GM19468 (cell line): ENCODE data around the gene CPZ.
"Not testable (repeated sequence)": the region's sequence is repeated elsewhere in the genome, so short reads cannot be mapped to it uniquely, and the experiment has no call there.

ENCODE experiments used
- ATAC-seq: cut with Tn5 transposase; IDR thresholded peaks from one replicate; pipeline ENCODE4 v1.9.1; 2021; ENCODE audit warnings: mild to moderate bottlenecking, moderate library complexity, moderate number of reproducible peaks; ENCODE audit not compliant: unreplicated experiment; ENCODE audit errors: extremely low read depth

Gene CPZ

DNA sequence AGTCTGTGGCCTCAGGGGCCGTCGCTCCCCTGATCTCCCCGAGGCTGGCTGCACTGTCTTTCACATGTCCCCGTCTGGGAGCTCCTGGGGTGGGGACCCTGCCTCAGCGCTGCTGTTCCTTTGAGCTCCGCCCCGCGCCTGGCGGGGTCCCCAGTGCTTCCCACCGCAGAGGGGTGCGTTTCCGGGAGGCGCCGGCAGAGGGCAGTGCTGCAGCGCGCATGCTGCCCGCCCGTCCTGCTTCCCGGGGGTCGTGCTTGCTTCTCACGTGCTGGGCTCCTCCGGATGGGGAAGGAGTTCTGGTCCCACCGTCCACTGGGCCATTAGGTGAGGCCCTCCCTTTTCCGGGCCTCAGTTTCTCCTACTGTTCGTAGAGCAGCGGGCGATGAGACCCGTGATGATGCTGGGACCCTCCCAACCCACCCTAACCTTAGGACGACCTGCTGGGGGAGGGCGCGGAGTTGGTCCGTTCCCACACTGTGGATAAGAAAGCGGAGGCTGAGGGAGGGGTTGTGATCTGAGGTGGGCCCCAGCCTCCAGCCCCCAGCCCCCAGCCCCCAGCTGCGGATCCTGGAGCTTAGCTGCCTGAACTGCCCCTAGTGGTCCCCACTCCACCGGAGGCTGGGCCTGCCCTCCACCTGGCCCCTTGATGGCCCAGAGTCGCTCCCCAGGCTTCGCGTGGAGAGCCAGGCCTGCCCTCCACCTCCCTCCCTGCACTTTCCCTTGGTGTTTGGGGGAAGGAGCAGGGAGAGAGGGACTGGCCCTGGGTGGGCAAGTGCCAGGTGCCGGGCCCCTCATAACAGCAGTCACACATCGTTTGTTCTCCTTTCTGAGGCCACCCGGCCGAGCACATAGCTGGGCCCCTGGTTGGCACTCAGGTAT is 15.3 kb downstream of the CPZ start:
- no peak for ATAC-seq

DNA sequence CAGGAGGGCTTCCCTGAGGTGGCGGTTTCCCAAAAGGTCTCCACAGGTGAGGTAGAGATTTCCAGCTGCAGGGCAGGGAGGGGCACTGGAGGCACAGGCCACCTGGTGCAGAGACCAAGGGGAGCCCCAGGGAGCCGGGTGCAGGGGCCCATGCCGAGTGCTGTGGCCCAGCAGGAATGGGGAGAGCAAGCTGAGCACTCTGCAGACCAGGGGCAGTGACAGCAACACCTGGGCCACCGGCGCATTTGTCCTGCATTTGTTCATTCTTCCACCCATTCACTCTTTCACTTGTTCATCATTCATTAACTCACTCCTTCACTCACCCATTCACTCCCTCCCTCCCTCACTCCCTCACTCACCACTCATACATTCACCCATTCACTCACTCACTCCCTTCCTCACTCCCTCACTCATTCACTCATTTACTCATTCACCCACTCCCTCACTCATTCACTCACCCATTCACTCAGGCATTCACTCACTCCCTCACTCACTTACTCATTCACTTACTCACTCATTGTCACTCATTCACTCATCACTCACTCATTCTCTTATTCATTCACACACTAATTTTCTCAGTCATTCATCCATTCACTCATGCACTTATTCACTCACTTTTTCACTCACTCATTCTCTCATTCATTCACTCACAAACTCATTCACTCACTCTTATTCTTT is 16.3 kb downstream of the CPZ start:
- no peak for ATAC-seq

DNA sequence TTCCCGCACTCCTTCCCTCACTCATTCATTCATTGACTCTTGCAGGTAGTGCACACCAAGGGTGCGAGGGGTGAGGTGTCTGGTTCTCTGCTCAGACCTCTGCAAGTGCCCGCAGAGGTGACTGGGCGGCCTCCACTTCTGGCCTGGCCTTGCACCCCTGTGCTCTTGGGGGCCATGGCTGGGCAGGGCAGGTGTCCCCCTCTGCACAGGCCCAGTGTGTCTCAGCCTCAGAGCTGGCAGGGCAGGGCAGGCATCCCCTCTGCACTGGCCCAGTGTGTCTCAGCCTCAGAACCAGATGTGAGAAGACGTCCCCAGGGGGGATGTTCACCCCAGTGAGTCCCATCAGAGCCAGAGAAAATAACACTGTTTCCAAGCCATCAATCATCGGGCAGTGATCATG is 16.8 kb downstream of the CPZ start:
- ATAC-seq, result no peak

DNA sequence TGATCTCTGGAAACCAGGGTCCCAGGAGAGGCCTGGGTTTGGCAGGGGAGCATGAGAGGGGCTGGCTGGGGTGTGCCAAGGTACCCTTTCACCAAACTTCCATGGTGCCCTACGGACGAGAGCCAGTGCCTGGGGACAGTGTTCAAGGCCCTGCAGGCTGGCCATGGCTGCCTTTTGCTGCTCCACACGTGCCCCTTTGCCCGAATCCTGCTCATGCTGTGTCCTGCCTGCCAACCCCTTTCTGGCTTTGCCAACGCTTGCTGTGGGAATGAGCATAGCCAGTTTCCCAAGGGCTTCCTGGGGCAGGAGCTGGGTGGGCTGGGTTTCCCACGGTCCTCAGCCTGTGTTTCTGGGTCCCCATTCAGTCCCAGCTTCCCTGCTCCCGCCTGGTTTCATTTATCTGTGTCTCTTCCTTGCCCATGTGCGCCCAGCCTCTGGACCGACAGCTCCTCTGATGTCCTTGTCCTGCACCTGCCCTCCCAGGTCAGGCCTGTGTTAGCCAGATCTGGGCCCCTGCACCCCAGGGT is 17.3 kb downstream of the CPZ start:
- no peak for ATAC-seq

DNA sequence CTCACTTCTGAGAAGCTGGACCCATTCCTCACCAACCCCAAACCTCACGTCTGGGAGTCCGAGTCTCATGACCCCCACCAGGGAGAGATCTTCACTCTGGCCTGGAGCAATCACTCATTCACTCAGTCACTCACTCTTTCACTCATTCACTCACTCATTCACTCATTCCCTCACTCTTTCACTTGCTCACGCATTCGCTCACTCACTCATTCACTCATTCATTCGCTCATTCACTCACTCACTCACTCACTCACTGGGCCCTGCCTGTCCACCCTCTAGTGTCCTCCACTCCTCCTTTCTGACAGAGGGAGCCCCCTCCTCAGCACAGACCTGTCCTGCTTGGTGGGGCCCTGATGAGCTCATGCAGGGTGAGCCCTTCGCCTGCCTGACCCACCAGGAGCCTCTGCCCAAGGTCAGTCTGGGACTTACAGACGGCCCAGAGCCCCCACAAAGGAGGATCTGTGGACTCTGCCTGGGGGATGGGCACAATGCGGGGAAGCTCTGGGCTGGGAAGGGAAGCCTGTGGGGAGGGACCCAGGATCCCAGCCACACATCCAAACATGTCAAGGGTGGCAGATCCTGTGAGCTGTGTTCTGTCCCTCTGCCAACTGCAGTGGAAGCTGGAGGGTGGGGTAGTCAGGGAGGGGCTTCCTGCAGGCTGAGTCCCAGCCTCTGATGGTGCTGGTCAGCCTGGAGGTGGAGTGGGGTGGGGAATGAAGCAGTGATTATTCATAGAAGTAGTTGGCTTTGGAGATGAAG is 18.5 kb downstream of the CPZ start:
- no peak for ATAC-seq

DNA sequence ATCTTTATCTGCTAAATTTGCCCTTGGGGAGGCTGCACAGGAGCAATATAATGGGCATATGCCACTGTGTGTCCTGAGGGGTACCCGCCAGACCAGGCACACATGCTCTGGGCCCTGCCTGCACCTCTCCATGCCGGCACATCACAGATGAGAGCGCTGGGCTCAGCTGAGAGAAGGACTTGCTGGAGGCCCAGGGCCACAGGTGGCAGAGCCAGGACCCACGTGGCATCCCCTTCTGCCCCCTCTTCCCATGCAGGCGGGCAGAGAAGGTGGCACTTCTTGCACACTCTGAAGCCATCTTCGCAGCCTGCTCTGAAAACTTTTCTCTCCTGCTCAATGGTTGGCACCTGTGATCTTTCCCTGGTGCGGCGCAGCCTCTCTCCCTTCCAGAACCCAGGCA is 20.1 kb downstream of the CPZ start:
- no peak for ATAC-seq

DNA sequence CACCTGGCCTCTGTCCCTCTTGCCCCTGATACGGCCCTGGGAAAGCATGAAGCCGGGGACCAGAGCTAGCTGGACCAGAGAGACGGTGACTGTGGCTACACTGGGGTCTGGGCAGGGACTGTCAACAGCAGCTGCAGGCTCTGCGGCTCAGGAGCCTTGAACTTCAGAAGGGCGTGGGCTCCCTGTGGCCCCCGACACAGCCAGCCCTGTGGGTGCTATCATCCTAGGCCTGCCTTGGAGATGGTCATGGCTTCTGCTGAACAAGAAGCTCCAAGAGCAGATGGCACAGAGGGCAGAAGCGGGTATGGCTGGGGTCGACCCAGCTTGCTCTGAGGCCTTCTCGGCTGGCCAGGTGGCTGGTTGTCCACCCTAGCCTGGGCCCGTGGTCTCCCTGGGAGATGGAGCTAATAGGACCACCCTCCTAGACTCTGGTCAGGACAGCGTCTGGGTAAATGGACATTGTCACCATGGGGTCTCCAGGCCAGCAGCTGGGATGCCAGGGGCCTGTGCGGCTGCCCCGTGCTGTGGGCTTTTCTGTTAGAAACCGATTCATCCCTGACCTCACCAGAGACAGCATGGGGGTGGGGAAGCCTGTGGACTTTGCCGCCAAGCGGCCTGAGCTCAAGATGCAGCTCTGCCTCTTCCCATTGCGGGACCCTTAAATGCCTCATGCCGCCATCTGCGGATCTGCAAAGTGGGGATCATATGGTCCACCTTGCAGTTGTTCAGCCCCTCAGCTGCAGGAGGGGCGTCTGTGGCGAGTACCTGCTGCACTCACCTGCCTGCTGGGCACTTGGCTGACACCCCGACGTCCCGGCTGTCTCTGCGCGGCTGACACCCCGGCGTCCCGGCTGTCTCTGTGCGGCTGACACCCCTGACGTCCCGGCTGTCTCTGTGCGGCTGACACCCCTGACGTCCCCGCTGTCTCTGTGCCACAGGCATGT is 21.1 kb downstream of the CPZ start:
- ATAC-seq, result no peak

DNA sequence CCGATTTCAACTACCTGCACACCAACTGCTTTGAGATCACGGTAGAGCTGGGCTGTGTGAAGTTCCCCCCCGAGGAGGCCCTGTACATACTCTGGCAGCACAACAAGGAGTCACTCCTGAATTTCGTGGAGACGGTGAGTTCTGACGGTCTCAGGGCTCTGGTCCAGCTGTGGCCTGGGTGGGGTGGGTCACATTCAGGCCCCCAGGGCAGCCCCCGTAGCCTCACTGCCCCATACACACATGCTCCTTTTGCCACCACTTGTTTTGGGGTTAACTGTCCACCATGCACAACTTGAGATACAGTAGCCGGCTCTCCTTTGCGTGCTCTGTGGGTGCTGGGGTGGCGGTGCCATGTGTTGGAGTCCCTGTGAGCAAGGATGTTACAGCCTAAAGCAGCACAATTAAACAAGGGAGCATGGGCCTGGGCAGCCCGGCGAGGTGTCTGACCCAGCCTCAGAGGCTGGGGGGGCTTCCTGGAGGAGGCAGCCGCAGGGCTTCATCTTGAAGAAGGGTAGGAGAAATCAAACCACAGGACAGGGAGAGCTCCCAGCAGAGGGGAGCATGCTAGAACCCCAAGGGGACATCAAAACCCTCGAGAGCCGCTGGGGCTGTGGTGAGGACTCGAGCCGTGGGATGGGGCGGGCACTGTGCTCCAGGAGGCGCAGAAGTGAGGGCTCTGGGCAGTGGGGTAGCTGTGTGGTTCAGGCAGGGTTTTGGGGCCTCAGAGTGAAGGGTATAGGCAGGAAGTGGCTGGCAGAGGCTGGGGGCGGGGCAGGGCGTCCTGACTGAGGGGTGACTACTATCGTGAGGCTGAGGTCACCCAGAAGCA is 22.0 kb downstream of the CPZ start:
- ATAC-seq, result no peak

DNA sequence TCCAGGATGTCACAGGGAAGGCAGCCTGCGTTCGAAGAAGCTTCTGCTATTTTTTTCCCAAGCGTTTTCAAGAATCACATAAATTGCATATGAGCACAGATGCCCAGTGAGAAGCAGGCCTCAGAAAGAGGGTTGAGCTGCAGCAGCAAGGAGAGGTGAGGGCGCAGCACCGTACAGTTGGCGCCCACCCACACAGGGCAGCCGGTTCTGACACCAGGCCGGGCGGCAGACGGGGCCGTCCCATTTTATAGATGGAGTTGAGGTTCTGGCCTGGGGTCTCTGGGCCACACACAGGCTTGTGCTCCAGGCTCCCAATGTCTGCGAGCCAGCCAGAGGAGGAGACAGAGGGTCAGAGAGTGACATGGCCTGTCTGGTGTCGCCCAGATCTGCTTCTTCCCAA is 22.8 kb downstream of the CPZ start:
- no peak for ATAC-seq

DNA sequence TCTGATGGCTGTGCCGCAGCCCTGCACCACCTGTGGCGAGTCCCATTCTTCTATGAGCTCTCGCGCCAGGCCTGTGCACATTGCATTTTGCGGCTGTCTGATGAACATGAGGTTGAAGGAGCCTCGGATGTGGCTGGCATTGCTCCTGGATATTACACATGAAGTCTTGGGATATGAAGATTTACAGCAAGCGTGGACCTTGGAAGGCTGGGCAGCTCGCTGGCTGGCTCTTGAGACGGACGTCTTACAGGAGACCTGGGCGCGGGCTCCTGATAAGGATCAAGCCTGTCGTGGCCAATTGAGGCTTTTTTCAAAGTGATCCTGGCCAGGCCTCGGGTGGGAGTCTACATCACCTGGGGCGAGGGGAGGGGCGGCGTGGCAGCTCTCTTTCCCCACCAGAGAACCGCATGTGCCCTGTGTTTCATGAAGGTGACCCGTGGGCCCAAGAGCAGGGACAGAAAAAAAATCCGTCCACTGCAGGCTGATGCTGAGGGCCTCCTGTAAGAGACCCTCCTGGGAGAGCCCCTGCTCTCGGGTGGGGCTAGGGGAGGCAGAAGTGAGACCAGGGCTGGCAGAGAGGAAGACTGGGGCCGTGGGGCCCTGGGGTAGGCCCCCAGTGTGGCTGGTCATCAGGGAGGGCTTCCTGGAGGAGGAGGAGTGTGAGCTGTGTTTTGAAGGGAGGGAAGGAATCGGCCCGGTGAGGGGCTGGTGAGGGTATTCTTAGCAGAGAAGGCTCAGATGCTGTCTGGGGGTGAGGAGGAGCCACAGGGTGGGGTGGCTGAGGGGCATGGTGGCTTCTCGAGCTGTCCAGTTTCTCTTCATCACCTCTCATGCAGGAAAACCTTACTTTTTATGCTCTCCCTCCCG is 23.6 kb downstream of the CPZ start:
- no peak for ATAC-seq

DNA sequence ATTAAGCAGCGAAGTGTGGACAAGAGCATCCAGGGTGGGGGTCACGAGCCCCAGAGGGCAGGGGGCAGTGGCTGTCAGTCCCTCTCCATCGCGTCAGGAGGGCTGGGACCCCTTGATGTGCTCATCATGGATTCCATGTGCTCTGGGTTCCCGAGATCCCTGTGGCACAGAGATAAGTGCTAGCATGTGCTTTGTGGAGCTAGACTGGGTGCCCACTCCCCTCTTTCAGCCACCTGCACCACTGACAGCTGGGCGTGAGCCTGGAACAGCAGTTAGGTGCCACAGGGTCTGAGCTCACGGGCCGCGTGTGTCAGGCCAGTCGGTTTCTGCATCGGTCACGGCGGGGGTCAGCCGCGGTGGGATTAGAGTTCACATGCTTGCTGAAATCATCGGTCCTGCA is 24.3 kb downstream of the CPZ start:
- no peak for ATAC-seq

DNA sequence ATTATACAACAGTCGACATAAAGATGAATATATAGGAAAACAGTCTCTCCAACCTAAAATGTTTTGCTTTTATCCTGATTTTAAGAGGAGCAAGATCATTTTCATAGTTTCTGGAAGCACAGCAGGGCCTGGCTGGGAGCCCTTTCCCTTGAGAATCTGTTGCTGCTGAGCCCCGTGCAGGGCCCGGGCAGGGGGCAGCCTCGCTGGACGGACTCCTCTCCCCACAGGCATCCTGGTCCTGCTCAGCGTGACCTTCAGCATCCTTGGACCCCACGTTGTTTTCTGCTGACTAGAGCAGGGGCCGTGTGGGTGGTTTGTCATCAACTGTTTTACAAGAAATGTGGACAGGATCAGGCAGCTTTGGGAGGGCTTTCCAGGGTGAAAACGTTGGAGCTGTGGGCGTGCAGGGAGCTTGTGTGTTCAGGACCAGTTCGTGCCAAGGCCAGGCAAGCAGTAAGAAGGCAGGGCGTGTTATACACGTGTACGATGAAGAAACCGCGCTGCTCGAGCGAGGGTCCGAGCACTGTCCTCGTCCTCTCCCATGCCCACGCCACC is 25.0 kb downstream of the CPZ start:
- ATAC-seq, result no peak

DNA sequence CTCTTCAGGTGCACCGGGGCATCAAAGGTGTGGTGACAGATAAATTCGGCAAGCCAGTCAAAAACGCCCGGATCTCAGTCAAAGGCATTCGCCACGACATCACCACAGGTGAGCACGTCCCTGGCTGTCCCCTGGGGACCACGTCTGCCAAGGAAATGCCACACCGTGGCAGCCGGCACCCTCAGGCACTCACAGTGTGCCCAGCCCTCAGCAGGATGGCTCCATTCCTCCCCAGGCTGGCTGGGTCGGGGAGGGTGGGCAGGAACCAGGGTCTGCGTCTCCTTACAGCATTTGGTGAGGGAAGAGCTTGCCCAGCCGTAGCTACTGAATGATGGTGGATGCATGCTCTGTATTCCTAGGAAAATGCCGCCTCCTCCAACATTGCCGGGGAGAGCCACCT is 25.9 kb downstream of the CPZ start:
- no peak for ATAC-seq

DNA sequence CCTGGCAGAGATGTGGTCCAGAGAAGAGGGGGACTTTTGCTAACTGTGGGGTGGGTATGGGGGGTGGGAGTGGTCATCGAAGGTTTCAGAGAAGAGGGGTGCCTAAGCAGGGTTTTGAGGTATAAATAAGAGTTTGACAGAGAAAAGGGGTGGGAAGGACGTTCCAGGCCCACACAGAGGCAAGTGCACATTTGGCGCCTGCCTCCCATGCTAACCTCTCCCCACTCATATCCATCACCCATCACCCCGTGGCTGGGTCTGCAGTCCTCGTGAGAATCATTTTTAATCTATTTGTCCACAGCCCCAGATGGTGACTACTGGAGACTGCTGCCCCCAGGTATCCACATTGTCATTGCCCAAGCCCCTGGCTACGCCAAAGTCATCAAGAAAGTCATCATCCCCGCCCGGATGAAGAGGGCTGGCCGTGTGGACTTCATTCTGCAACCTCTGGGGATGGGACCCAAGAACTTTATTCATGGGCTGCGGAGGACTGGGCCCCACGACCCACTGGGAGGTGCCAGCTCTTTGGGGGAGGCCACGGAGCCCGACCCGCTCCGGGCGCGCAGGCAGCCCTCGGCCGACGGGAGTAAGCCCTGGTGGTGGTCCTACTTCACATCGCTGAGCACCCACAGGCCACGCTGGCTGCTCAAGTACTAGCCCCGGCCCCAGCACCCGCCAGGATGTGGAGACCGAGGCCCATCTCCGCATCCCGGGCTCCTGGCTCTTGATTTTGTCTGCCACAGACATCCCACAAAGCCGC is 26.6 kb downstream of the CPZ start:
- ATAC-seq, result no peak

DNA sequence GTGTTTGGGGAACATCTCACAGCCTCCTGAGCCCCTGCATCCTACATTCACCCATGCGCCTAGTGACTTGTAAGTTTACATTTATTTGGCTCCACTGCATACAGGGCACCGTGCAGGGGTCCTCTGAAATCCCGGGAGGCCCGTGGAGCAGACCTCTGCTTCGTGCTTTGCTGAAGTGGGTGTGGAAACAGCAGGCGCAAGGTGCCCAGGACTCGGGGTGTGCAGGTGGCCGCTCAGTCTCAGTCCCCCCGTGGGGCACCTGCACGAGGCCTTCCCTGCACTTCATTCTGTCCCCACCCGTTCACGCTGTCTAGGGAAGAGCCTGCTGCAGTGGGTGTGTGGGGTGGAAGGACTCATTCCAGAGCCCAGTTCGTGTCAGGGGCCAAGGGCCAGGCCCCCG is 28.6 kb downstream of the CPZ start:
- ATAC-seq, result not testable (repeated sequence)

DNA sequence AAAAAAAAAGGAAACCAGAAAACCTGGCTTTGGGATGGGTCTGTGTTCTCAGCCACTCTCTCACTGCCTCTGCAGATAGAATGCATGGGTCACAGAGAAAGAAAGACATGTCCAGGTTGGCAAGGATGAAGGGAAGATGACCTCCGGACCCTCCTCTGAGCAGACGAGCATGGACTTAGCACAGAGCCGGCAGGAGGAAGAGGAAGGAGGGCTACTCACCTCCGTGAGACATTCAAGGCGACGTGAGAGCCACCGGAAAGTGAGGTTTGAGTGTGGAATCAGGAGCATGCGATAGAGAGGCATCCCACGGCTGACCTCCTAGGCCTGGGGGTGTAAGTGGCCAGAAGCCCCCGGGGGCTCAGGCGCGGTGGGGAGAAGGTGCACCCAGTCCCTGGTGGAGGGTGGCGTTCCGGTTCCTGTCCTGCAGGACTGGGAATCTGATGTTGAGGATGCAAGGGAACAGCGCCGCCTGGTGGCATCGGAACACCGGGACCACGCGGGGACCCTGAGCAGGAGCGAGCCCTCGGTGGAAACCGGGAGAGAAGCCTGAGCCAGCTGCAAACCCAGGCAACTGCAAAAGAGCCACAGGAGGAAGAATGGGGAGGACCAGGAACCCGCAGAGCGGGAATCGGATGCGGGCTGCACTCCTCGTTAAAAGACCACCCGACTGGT is 32.2 kb downstream of the CPZ start:
- not testable (repeated sequence) for ATAC-seq
